IPS-18c (cell line): Measurements from ENCODE around the gene SLC25A21.

Experiments used
- H3K4me3 ChIP-seq: 2 replicates; pipeline ENCODE4 v1.7.0; 2013; ENCODE audit warnings: low read depth, mild to moderate bottlenecking, low read length, moderate library complexity; ENCODE audit not compliant: insufficient read depth
- H3K9me3 ChIP-seq: one replicate; pipeline ENCODE4 v1.6.1; 2013; ENCODE audit warnings: mild to moderate bottlenecking, low read length, moderate library complexity; ENCODE audit not compliant: control insufficient read depth, insufficient read depth

The SLC25A21 gene

DNA sequence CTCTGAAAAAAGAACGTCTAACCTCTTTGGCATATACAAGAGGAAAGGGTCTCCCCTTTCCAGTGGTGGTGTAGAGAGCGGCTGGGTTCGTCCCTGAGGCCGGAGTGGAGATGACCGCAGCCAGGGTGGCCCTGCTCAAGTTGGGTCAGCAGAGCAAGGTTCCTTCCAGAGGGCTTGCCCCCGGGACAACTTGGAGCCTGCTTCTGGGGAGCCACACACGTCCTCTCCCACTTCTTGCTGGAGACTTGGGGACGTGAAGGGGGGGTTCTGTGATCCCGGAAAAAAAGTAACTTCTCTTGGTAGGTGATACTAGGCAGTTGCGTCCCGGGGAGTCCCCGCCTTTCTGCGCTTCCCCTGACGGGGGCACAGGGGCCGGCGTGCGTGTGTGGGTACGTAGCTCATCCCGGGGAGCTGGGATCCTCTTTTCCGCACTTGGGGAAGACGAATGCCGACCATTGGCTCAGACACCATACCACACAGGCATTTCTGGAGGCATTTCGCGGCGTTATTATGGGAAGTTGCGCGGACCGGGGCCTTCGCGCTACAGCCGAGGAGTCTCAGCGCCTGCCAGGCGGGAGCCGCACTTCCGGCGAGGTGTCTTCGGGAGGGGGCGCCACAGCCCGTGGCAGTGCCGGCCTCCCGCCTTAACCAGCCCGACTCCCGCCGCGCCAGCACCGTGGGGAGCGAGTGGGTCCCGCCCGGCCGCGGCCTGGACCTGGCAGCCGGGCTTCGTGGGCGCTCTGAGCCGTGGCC, 525.6 kb downstream of the SLC25A21 start:
- peak overlapping the region; percentile 47 for H3K4me3 ChIP-seq
- H3K9me3 ChIP-seq = peaks cover 2% of the 10 kb centered on the region

- Histone ChIP-seq H3K4me3 (no peak overlapping the region), H3K9me3 (no peaks in the 10 kb centered on the region)
Observed at GRCh38 chr14:36633580-36633979, 538.8 kb downstream of the SLC25A21 start.
